ENCODE results near the gene CPNE6.

The CPNE6 gene

DNA sequence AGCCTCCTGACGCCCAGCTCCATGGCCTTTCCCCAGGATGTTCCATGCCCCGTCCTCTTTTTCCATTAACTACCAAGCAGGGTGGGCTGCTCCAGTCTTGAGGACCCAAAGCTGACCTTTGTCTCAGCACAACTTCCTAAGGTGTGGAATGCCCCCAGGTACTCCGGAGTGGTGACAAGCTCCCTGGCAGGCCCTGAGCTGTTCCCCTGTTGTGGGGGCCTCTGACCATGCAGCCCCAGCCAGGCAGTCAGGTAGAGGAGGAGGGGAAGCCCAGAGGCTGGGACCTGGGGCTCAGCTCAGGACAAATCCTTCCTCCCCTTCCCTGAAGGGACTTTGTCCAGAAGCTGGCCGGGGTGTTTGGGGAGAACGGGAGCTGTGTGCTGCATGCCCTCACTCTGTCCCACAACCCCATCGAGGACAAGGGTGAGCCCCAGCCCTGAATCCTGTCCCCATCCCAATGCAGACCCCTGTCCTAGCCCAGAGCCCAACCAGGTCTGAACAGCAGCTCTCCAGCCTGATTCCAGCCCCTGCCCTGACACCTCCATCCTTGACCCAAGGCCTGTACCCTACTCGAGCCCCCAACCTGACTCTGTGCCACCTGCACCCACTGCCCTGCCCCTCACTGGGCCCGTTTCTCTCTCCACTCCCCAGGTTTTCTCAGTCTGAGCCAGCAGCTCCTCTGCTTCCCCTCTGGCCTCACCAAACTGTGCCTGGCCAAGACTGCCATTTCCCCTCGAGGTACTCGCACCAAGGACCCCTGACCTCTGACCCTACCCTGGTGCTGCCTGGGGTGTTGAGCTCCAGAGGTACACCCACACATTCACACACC is 15.2 kb upstream of the CPNE6 start:
- no peak for DNase-seq

- DNase-seq = no peak
Measured at GRCh38 chr14:24056800-24057184, 14.6 kb upstream of the CPNE6 start.

DNA sequence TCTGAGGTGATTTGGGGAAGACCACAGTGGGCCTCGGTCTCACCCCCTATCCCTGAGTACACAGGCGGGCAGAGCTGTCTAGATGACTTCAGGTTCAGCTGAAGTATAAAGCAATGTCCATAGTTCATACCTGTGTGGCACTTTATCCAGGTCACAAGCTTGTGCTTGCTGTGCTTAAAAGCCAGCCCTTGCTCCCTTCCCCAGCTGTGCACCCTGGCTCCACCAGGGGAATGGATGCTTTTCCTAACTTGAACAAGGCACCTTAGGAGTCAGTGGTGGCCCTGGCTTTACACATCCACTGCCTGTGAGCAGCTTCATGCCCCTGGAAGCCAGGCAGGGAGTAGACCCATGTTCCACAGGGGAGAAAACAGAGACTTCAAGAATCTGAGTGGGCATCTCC is 14.1 kb upstream of the CPNE6 start:
- DNase-seq = no peak

- no peak for DNase-seq
Measured at GRCh38 chr14:24057867-24058259, 13.5 kb upstream of the CPNE6 start.

DNA sequence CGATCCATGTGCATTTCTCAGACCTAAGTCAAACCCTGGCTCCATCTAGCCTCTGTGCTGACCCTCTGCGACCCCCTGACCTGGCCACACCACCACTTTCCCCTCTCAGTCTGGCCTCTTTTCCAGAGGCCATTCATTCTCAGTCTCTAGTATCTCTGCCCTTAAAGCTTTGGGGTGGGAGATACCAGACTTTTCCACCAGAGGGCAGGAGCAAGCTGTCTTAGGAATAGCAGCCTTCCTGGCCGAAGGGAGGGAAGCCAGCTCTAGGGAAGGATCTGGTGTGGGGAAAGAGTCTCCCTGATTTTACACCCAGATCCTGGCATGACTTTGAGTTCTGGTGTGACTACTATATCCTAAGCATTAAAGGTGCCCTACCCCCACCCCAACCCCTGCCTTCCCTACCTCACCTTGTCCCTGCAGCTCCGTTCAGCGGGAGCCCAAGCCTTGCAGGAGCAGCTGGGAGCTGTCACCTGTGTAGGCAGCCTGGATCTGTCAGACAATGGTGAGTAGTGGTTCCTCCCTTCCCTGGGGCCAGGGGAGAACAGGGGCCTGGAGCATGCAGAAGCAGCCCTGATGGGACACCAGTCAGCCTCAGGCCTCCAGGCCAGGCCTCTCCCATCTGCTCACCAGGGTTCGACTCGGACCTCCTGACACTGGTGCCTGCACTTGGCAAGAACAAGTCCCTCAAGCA is 13.0 kb upstream of the CPNE6 start:
- DNase-seq = peak in 1 of 2 donors; percentile 17

- no peak for DNase-seq
Measured at GRCh38 chr14:24058951-24059475, 12.3 kb upstream of the CPNE6 start.

GRCh38 chr14:24059841-24060388 is 11.4 kb upstream of the CPNE6 start:
- no peak for DNase-seq

- DNase-seq = no peak
Measured at GRCh38 chr14:24060443-24060842, 10.9 kb upstream of the CPNE6 start.

DNA sequence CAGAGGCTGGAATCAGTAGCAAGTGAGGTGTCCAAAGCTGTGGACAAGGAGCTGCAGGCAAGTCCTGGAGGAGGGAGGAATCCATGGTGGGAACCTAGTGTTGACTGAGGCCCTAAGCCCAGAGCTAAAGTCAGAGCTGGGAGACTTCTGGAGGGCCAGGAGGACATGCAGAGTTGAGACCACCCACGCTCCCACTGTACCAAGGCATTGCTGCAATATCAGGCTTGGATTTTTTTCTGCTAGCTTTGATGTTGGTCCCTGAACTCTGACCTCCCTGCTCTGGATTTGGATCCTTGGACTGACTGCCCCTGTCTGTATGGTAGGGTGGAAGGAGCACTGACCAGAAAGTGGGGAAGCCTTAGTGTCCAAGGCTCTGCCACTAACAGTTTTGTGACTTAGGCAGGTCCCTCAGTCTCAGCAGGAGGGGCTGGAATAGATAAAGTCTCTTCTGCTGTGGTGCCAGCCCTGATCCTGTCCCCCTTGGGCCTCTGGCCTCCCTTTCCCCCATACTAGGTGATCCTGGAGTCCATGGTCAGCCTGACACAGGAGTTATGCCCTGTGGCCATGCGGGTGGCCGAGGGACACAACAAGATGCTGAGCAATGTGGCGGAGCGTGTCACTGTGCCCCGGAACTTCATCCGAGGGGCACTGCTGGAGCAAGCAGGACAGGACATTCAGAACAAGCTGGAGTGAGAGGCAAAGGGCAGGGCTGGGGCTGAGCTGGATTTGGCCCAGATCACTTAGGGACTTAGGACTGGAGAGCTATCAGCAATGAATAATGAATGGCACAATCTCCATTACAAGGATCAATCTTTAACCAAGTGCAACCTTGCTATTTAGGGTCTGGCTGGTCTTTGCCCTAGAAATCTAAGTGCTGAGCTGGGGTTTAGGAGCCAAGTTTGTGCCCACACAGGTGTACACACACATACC is 10.1 kb upstream of the CPNE6 start:
- DNase-seq = no peak

DNA sequence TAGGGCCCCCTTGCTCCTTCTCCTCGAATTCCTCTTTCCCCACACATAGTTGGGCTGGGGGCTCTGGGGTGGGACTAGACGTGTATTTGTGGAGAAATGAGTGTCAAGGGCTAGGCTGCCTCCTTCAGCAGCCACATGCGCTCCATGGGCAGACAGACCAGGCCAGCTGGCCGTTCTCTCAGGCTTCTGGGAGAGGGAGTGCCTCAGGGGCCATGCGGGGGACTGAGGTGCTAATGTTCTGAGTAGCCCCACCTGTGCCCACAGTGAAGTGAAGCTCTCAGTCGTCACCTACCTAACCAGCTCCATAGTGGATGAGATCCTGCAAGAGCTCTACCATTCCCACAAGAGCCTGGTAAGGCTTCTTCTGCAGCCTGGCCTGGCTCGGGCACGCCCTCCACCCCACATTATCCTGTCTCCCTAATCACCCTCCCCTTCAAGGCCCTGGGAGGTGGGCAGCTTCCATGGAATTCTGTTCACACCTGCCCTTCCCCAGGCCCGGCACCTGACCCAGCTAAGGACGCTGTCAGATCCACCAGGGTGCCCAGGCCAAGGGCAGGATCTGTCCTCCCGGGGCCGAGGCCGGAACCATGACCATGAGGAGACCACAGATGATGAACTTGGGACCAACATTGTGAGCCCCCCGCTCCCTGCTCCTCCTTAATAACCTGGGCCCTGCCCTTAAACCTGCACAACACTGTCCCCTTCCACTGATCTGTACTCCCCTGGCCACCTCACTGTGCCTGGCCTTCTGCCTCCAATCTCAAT is 9.0 kb upstream of the CPNE6 start:
- no peak for DNase-seq

DNA sequence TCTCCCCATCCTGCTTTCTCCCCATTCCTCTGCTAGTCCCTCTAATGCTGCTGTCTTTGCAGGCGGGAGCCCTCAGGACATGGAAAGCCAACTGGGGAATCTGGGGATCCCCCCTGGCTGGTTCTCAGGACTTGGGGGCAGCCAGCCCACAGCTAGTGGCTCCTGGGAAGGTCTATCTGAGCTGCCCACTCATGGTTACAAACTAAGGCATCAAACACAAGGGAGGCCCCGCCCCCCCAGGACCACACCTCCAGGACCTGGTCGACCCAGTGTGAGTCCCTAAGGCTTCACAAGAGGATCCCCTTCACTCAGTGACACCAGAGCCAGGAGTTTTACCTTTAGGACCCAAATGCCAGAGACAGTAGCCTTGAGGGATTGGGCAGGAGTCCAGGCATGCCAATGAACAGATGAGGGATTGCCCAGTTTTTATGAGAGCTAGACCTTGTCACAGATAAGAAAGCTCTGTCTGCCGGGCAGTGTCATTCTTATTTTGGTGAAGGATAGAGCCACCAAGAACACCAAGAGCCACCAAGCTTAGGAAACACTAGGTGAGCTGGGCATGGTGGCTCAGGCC is 8.0 kb upstream of the CPNE6 start:
- DNase-seq = no peak

GRCh38 chr14:24064091-24064795 is 7.1 kb upstream of the CPNE6 start:
- DNase-seq = no peak

DNA sequence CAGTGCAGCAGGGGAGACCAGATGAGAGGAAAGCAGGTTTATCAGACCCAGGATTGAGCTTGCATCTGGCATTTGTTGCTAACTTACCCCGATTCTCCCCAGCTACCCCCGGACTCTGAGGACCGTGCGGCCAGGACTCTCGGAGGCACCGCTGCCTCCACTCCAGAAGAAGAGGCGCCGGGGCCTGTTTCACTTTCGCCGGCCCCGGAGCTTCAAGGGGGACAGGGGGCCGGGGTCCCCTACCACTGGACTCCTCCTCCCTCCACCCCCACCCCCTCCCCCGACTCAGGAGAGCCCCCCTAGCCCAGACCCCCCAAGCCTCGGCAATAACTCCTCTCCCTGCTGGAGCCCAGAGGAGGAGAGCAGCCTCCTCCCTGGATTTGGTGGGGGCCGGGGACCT is 6.5 kb upstream of the CPNE6 start:
- no peak for DNase-seq

GRCh38 chr14:24065408-24065807 is 6.0 kb upstream of the CPNE6 start:
- no peak for DNase-seq

GRCh38 chr14:24066496-24067132 is 4.7 kb upstream of the CPNE6 start:
- DNase-seq = no peak

- DNase-seq = no peak
Measured at GRCh38 chr14:24067133-24068082, 4.0 kb upstream of the CPNE6 start.

DNA sequence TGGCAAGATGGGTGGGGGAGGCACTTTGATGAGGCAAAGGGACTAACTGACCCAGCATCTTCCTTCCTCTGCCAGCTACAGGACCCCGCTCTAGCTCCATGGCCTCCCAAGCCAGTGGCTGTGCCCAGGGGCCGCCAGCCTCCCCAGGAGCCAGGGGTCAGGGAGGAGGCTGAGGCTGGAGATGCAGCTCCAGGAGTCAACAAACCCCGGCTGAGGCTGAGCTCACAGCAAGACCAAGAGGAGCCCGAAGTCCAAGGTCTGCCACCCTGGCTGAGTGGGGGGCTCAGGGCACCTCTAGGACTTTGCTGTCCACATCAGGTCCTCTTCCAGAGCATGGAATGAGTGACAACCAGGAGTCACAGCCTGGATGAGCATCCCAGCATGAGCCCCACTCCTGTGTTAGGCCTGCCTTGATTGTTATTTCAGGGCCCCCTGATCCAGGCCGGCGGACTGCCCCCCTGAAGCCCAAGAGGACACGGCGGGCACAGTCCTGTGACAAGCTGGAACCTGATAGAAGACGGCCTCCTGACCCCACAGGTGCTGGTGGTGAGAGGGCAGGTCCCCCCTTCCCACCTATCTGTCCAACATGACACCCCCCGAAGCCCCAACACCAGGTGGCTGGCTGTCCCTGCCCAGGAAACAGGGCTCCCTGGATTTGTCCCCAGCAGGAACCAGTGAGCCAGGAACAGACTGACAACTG is 2.5 kb upstream of the CPNE6 start:
- no peak for DNase-seq

DNA sequence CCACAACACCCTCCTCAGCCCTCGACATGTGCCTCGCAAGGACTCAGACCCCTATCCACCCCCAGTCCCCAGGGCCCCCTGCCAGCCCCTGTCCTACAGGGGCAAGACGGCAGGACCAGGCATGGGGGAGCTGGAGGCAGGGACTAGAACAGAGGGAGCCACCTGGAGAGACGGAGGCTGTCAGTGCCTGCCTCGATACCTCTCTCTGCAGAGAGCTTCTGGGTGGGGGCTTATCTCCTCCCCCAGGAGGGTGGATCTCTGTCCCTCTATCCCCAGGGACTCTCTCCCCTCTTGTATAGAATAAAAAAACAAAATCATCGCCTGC is 2.0 kb upstream of the CPNE6 start:
- DNase-seq = no peak
